Esophagus muscularis mucosa (tissue), 4 donors: ENCODE measurements around the gene PCBP3. TPM values are rescaled to one million over a fixed set of nuclear protein-coding genes. Genes with fewer than 3 reads are reported as not detected.

Experiments used
- DNase-seq: peaks from one replicate; pipeline ENCODE4 v3.0.0-alpha.2; 2017; ENCODE audit errors: extremely low spot score
- H3K27ac ChIP-seq, 4 donors: fragments of 200-600 bp; sonication (generic); replicated peaks in 1 of 4; 1 replicate in 3 of 4; 2 replicates in 1 of 4; pipeline ENCODE4 v1.5.1; 2016 to 2019; ENCODE audit warnings: mild to moderate bottlenecking in 1 of 4
- H3K27me3 ChIP-seq, 4 donors: fragments of 200-600 bp; sonication (generic); one replicate each; pipeline versions ENCODE4 v1.5.1 to v1.6.0; 2016 to 2019
- H3K36me3 ChIP-seq, 4 donors: fragments of 200-600 bp; sonication (generic); one replicate each; pipeline ENCODE4 v1.5.1; 2016 to 2019
- H3K4me1 ChIP-seq, 4 donors: fragments of 200-600 bp; sonication (generic); one replicate each; pipeline ENCODE4 v1.5.1; 2016 to 2019
- H3K4me3 ChIP-seq, 4 donors: fragments of 200-600 bp; sonication (generic); 1 replicate in 2 of 4; 2 replicates in 2 of 4; pipeline ENCODE4 v1.5.1; 2016 to 2019; ENCODE audit warnings: mild to moderate bottlenecking in 4 of 4, moderate library complexity in 1 of 4
- H3K9me3 ChIP-seq, 4 donors: fragments of 200-600 bp; sonication (generic); 1 replicate in 3 of 4; 2 replicates in 1 of 4; pipeline ENCODE4 v1.5.1; 2016 to 2019
- CTCF ChIP-seq, 3 experiments: fragments of 200-600 bp in 2 of 3; fragments of 450-650 bp in 1 of 3; sonication (generic) in 2 of 3; IDR thresholded peaks; one replicate each; pipeline ENCODE4 v1.5.1; 2017 to 2019; ENCODE audit warnings: antibody characterized with exemption in 3 of 3, mild to moderate bottlenecking in 2 of 3, moderate library complexity in 1 of 3
- EP300 ChIP-seq: sonication (generic); formaldehyde crosslinking; IDR thresholded peaks from one replicate; pipeline ENCODE4 v1.6.1; 2017; ENCODE audit warnings: antibody characterized with exemption
- POLR2A ChIP-seq: fragments of 450-650 bp; IDR thresholded peaks from one replicate; pipeline ENCODE4 v1.6.1; 2017; ENCODE audit warnings: antibody characterized with exemption, moderate library complexity, mild to moderate bottlenecking, low read depth
- POLR2AphosphoS5 ChIP-seq, 2 donors: sonication (generic); formaldehyde crosslinking; IDR thresholded peaks; one replicate each; pipeline ENCODE4 v1.6.1; 2017; ENCODE audit warnings: antibody characterized with exemption in 2 of 2
- WGBS: methylation state at CpG from one replicate; pipeline ENCODE4 v1.1.5; 2018; 5-methylcytosine and 5-hydroxymethylcytosine counted together
- intact Hi-C: fragments of 100-400 bp; cut with DNase I; formaldehyde crosslinking; loops from one replicate; pipeline ENCODE4 v1.15.1; 2023
- total RNA-seq, 4 donors: library from RNA; depleted of rRNA; stranded (reverse); fragments of >200 nt; gene quantifications; one replicate each; pipeline versions ENCODE4 v1.1.0 to v1.2.1, GENCODE V29; 2016

The PCBP3 gene
- total RNA-seq, 4 donors from 2014 or later, result 7.5 to 9.2 (median 8.1) TPM

DNA sequence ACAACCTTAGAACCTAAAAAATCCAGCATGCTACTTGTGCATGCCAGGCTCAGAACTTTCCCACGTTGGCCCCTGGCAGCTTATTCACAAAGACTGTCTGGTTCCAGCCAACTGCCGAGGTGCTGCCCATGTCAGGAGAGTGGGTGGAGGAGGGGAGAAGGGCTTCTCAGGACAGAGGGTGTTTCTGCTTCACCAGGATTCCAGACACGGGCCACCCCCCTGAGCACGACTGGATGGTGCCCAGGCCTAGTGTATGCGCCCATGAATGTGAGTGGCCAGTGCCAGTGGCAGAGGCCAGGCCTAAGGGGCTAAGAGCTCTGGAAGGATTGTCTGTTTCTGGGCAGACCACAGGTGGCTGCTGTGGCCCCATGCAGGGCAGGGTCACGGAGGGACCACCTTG is 189.9 kb downstream of the PCBP3 start:
- no peak overlapping the region for H3K4me3 ChIP-seq
- no peak overlapping the region for H3K27ac ChIP-seq
- H3K36me3 ChIP-seq, result no peaks in the 10 kb centered on the region
- DNase-seq, result no peak
- intact Hi-C loops, result no loop called here
- H3K27me3 ChIP-seq, result no peaks in the 10 kb centered on the region
- peaks cover 0 to 5% (median 2%) of the 10 kb centered on the region in 4 donors for H3K4me1 ChIP-seq
- H3K9me3 ChIP-seq, result no peaks in the 10 kb centered on the region
- 80% methylated on average over 6 of the region's 6 CpGs for WGBS
- TF ChIP-seq POLR2A, result no peak
- no peak for TF ChIP-seq POLR2AphosphoS5 (IDR thresholded peaks at IDR 0.05)
- no peak for TF ChIP-seq CTCF (IDR thresholded peaks at IDR 0.05)
- no peak for TF ChIP-seq EP300

GRCh38 chr21:45834026-45834715 is 190.6 kb downstream of the PCBP3 start:
- Histone ChIP-seq H3K36me3 (no peaks in the 10 kb centered on the region), H3K4me1 (peaks cover 0 to 5% (median 2%) of the 10 kb centered on the region in 4 donors), H3K4me3 (no peak overlapping the region), H3K27me3 (no peaks in the 10 kb centered on the region), H3K27ac (no peak overlapping the region), H3K9me3 (no peaks in the 10 kb centered on the region)
- WGBS, result 90% methylated on average over 24 of the region's 24 CpGs
- no peak for TF ChIP-seq CTCF (IDR thresholded peaks at IDR 0.05)
- no peak for TF ChIP-seq POLR2A
- no peak for TF ChIP-seq EP300
- TF ChIP-seq POLR2AphosphoS5 (IDR thresholded peaks at IDR 0.05), result no peak
- DNase-seq, result no peak
- intact Hi-C loops, result no loop called here

GRCh38 chr21:45834821-45835293 is 191.3 kb downstream of the PCBP3 start:
- Histone ChIP-seq H3K36me3 (no peaks in the 10 kb centered on the region), H3K4me3 (no peak overlapping the region), H3K27me3 (no peaks in the 10 kb centered on the region), H3K4me1 (peaks cover 0 to 5% (median 2%) of the 10 kb centered on the region in 4 donors), H3K9me3 (no peaks in the 10 kb centered on the region), H3K27ac (no peak overlapping the region)
- DNase-seq, result no peak
- intact Hi-C loops, result no loop called here
- TF ChIP-seq EP300 (no peak), POLR2AphosphoS5 (IDR thresholded peaks at IDR 0.05) (no peak), POLR2A (no peak), CTCF (IDR thresholded peaks at IDR 0.05) (no peak)
- WGBS, result 76% methylated on average over 6 of the region's 24 CpGs

GRCh38 chr21:45835301-45836267 is 192.1 kb downstream of the PCBP3 start:
- TF ChIP-seq EP300 (no peak), CTCF (IDR thresholded peaks at IDR 0.05) (no peak), POLR2AphosphoS5 (IDR thresholded peaks at IDR 0.05) (no peak), POLR2A (no peak)
- H3K27ac ChIP-seq, result no peak overlapping the region
- intact Hi-C loops, result no loop called here
- H3K27me3 ChIP-seq, result no peaks in the 10 kb centered on the region
- 91% methylated on average over 15 of the region's 21 CpGs for WGBS
- DNase-seq, result no peak
- no peaks in the 10 kb centered on the region for H3K36me3 ChIP-seq
- H3K9me3 ChIP-seq, result peaks cover 0 to 2% (median under 1%) of the 10 kb centered on the region in 4 donors
- peaks cover 0 to 5% (median 2%) of the 10 kb centered on the region in 4 donors for H3K4me1 ChIP-seq
- H3K4me3 ChIP-seq, result no peak overlapping the region
